ENCODE results near the gene CXCR6. TPM values are rescaled to one million over a fixed set of nuclear protein-coding genes. Genes with fewer than 3 reads are reported as not detected.

Gene CXCR6
- total RNA-seq, 1 donor from 2014 or later = not detected

GRCh38 chr3:45972534-45973402, 29.5 kb downstream of the CXCR6 start:
- H3K36me3 ChIP-seq = no peaks in the 10 kb centered on the region
- H3K27ac Mint-ChIP-seq = no peak overlapping the region
- no peak for TF ChIP-seq EZH2 (IDR thresholded peaks at IDR 0.05)
- no peak for TF ChIP-seq CTCF (IDR thresholded peaks at IDR 0.05)
- no peak for TF ChIP-seq EZH2phosphoT487 (IDR thresholded peaks at IDR 0.05)

GRCh38 chr3:45974686-45975085, 31.4 kb downstream of the CXCR6 start:
- H3K9me3 ChIP-seq (ENCODE audit: low read depth) = no peaks in the 10 kb centered on the region
- Mint-ChIP-seq H3K27ac (no peak overlapping the region), H3K36me3 (peaks cover 14% of the 10 kb centered on the region), H3K27me3 (ENCODE audit: insufficient read depth, low read depth) (no peaks in the 10 kb centered on the region), H3K4me3 (no peak overlapping the region), H3K4me1 (no peaks in the 10 kb centered on the region), H3K9me3 (no peaks in the 10 kb centered on the region)
- TF ChIP-seq CTCF (IDR thresholded peaks at IDR 0.05) (no peak), EZH2phosphoT487 (IDR thresholded peaks at IDR 0.05) (no peak), EZH2 (IDR thresholded peaks at IDR 0.05) (no peak)
- no peaks in the 10 kb centered on the region for H3F3A ChIP-seq (ENCODE audit: low read depth)
- no peak for DNase-seq (ENCODE audit: low spot score)
- no peak overlapping the region for H3K9ac ChIP-seq
- H3K4me1 ChIP-seq = no peaks in the 10 kb centered on the region
- H2AFZ ChIP-seq (replicated peaks) = no peak overlapping the region
- H3K4me2 ChIP-seq = no peak overlapping the region
- H3K36me3 ChIP-seq = no peaks in the 10 kb centered on the region
- H3K27me3 ChIP-seq = no peaks in the 10 kb centered on the region
- no peak overlapping the region for H3K27ac ChIP-seq
- H3K79me2 ChIP-seq (ENCODE audit: low read depth) = no peaks in the 10 kb centered on the region
- H3K4me3 ChIP-seq = no peak overlapping the region
- no peaks in the 10 kb centered on the region for H4K20me1 ChIP-seq (ENCODE audit: low read depth)

More at GRCh38 chr3:45972534-45973402, 29.5 kb downstream of the CXCR6 start:
- H3K9me3 ChIP-seq (ENCODE audit: low read depth) = no peaks in the 10 kb centered on the region
- no peak overlapping the region for H3K27ac ChIP-seq
- H3K27me3 ChIP-seq = no peaks in the 10 kb centered on the region
- no peaks in the 10 kb centered on the region for H3K79me2 ChIP-seq (ENCODE audit: low read depth)
- H3K4me3 ChIP-seq = no peak overlapping the region
- H3K9ac ChIP-seq = no peak overlapping the region
- H3F3A ChIP-seq (ENCODE audit: low read depth) = no peaks in the 10 kb centered on the region
- Mint-ChIP-seq H3K9me3 (no peaks in the 10 kb centered on the region), H3K27me3 (ENCODE audit: insufficient read depth, low read depth) (no peaks in the 10 kb centered on the region), H3K4me1 (no peaks in the 10 kb centered on the region), H3K36me3 (peaks cover 14% of the 10 kb centered on the region), H3K4me3 (no peak overlapping the region)
- H4K20me1 ChIP-seq (ENCODE audit: low read depth) = no peaks in the 10 kb centered on the region
- H3K4me2 ChIP-seq = no peak overlapping the region
- H3K4me1 ChIP-seq = no peaks in the 10 kb centered on the region
- no peak overlapping the region for H2AFZ ChIP-seq (replicated peaks)
- DNase-seq (ENCODE audit: low spot score) = no peak

- Mint-ChIP-seq H3K27ac (no peak overlapping the region), H3K4me1 (no peaks in the 10 kb centered on the region), H3K27me3 (ENCODE audit: insufficient read depth, low read depth) (no peaks in the 10 kb centered on the region), H3K4me3 (no peak overlapping the region), H3K36me3 (peaks cover 13% of the 10 kb centered on the region), H3K9me3 (no peaks in the 10 kb centered on the region)
- H3K4me1 ChIP-seq = no peaks in the 10 kb centered on the region
- no peaks in the 10 kb centered on the region for H3K27me3 ChIP-seq
- no peak overlapping the region for H3K4me3 ChIP-seq
- H3K9ac ChIP-seq = no peak overlapping the region
- no peak for TF ChIP-seq EZH2phosphoT487 (IDR thresholded peaks at IDR 0.05)
- TF ChIP-seq EZH2 (IDR thresholded peaks at IDR 0.05) = no peak
- TF ChIP-seq CTCF (IDR thresholded peaks at IDR 0.05) = no peak
- no peak overlapping the region for H3K4me2 ChIP-seq
- no peak for DNase-seq (ENCODE audit: low spot score)
- H3K36me3 ChIP-seq = peaks cover 4% of the 10 kb centered on the region
- H3K9me3 ChIP-seq (ENCODE audit: low read depth) = no peaks in the 10 kb centered on the region
- H3K79me2 ChIP-seq (ENCODE audit: low read depth) = no peaks in the 10 kb centered on the region
- H4K20me1 ChIP-seq (ENCODE audit: low read depth) = no peaks in the 10 kb centered on the region
- no peak overlapping the region for H3K27ac ChIP-seq
- no peaks in the 10 kb centered on the region for H3F3A ChIP-seq (ENCODE audit: low read depth)
- no peak overlapping the region for H2AFZ ChIP-seq (replicated peaks)
These were observed 32.4 kb downstream of the CXCR6 start for GRCh38 chr3:45975686-45976085.
